Epithelial cell of esophagus (primary cell): ENCODE results near the gene MGST2.

ENCODE experiments used
- DNase-seq: peaks from one replicate; pipeline ENCODE4 v3.0.0; 2010; ENCODE audit warnings: low read depth
- H3K4me3 ChIP-seq: 2 replicates; pipeline ENCODE4 v1.5.1; 2011; ENCODE audit warnings: mild to moderate bottlenecking, low read length, control low read depth
- TF ChIP-seq, protein P1 (sequence below): IDR thresholded peaks from 2 replicates; pipeline ENCODE4 v1.5.1; 2011; ENCODE audit warnings: low read depth, mild to moderate bottlenecking, low read length, control low read depth, inconsistent platforms; ENCODE audit not compliant: insufficient read depth; ENCODE audit errors: missing control alignments

The MGST2 gene

DNA sequence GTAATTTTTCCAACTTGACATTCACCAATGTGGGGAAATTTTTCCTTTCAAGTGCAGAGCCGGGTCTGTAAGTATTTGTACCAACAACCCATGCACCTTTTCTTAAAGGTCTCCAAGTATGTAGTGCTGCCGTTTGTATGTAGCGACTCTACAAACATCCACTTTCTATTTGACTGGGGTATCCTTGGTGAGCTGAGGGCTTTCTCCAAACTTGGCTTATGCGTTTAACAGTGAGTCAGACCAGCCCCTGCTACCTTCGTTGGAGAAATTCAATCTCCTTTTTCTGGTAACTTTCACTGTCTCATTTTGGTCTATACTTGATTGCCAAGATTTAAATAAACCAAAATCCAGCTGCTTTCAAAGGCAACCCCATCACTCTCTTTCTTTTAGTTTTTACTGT, 34.9 kb downstream of the MGST2 start:
- DNase-seq, result no peak
- no peak overlapping the region for H3K4me3 ChIP-seq
- TF ChIP-seq, protein P1, sequence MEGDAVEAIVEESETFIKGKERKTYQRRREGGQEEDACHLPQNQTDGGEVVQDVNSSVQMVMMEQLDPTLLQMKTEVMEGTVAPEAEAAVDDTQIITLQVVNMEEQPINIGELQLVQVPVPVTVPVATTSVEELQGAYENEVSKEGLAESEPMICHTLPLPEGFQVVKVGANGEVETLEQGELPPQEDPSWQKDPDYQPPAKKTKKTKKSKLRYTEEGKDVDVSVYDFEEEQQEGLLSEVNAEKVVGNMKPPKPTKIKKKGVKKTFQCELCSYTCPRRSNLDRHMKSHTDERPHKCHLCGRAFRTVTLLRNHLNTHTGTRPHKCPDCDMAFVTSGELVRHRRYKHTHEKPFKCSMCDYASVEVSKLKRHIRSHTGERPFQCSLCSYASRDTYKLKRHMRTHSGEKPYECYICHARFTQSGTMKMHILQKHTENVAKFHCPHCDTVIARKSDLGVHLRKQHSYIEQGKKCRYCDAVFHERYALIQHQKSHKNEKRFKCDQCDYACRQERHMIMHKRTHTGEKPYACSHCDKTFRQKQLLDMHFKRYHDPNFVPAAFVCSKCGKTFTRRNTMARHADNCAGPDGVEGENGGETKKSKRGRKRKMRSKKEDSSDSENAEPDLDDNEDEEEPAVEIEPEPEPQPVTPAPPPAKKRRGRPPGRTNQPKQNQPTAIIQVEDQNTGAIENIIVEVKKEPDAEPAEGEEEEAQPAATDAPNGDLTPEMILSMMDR, result no peak

DNA sequence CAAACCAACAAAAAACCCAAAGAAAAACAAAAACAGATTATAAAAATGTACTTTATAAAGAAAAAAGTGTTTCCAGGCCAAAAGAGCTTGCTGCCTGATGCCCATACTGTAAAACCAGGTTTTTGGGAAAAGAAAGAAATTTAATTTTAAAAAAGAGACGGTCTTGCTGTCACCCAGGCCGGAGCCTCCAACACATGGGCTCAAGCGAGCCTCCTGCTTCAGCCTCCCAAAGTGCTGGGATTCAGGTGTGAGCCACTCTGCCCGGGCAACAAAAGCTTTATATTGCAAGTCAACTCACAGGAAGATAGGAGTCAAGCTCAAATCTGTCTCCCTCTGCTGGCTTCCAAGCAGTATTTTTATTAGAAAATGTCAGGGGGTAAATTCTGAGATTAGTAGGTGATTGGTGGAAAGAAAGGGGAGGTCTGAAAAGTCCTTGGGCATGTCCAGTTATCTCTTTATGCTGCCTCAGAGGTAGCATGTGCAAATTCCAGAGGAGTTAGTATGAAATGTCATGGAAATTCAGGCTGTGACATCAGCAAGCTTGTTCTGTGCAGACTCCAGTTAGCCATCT, 39.4 kb downstream of the MGST2 start:
- DNase-seq, result peak; percentile 44
- H3K4me3 ChIP-seq, result no peak overlapping the region
- TF ChIP-seq, protein P1, result peak; percentile 38

DNA sequence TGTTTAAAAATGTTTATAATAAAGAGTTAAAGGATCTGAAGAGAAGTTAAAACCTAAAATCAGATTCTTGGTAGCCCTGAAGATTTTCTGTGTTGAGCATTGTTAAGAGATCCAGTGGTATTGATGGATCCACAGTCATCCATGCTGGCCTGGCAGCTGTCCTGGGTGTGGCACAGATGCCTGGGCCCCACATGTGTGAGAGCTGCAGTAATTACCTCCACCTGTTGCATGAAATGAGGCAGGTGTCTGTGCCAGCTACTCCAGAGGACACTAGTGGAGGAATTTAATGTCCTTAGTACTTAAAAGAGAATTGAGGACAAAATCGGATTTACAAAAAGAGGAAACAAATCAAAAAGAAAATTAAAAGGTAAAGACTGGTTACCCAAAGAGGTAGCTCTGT, 44.0 kb downstream of the MGST2 start:
- DNase-seq, result no peak
- TF ChIP-seq, protein P1, result no peak
- no peak overlapping the region for H3K4me3 ChIP-seq

- no peak for DNase-seq
- TF ChIP-seq, protein P1, result no peak
- no peak overlapping the region for H3K4me3 ChIP-seq
Observed at GRCh38 chr4:139710073-139710472, 44.5 kb downstream of the MGST2 start.

- H3K4me3 ChIP-seq, result no peak overlapping the region
- no peak for DNase-seq
- TF ChIP-seq, protein P1, result no peak
Observed at GRCh38 chr4:139711461-139711860, 45.8 kb downstream of the MGST2 start.

- no peak for DNase-seq
- TF ChIP-seq, protein P1, result no peak
- H3K4me3 ChIP-seq, result no peak overlapping the region
Observed at GRCh38 chr4:139712882-139713281, 47.3 kb downstream of the MGST2 start.

GRCh38 chr4:139715746-139716391, 50.2 kb downstream of the MGST2 start:
- H3K4me3 ChIP-seq, result no peak overlapping the region
- DNase-seq, result peak; percentile 39
- TF ChIP-seq, protein P1, result no peak
